Right atrium auricular region (tissue), 2 donors: ENCODE measurements around the gene DXO. TPM values are rescaled to one million over a fixed set of nuclear protein-coding genes. Genes with fewer than 3 reads are reported as not detected.

Experiments used
- DNase-seq: peaks from one replicate; pipeline ENCODE4 v3.0.0-alpha.2; 2019; ENCODE audit warnings: low spot score
- H3K27ac ChIP-seq, 2 donors: fragments of 200-600 bp; sonication (generic); 1 replicate in 1 of 2; 2 replicates in 1 of 2; pipeline ENCODE4 v1.5.1; 2016 to 2019
- H3K27me3 ChIP-seq, 2 donors: fragments of 200-600 bp; sonication (generic); one replicate each; pipeline versions ENCODE4 v1.5.1 to v1.6.0; 2017 to 2019
- H3K36me3 ChIP-seq: fragments of 200-600 bp; sonication (generic); one replicate; pipeline ENCODE4 v1.5.1; 2016
- H3K4me1 ChIP-seq, 2 donors: fragments of 200-600 bp; sonication (generic); one replicate each; pipeline versions ENCODE4 v1.5.1 to v1.6.0; 2017 to 2019
- H3K4me3 ChIP-seq, 2 donors: fragments of 200-600 bp; sonication (generic); 1 replicate in 1 of 2; 2 replicates in 1 of 2; pipeline ENCODE4 v1.5.1; 2017 to 2019; ENCODE audit warnings: mild to moderate bottlenecking in 1 of 2, moderate library complexity in 1 of 2
- H3K9me3 ChIP-seq, 2 donors: fragments of 200-600 bp; sonication (generic); one replicate each; pipeline ENCODE4 v1.5.1; 2019
- total RNA-seq, 2 donors: library from RNA; depleted of rRNA; stranded (reverse); fragments of >200 nt; gene quantifications; one replicate each; pipeline ENCODE4 v1.1.0, GENCODE V29; 2016
- TF ChIP-seq, protein P1 (sequence below), 2 donors: fragments of 200-600 bp; sonication (generic); IDR thresholded peaks; one replicate each; pipeline ENCODE4 v1.5.1; 2019; ENCODE audit warnings: antibody characterized with exemption in 2 of 2

Gene DXO
- total RNA-seq, 2 donors from 2014 or later: 12.1 to 14.1 TPM

- Histone ChIP-seq H3K27me3 (no peaks in the 10 kb centered on the region), H3K36me3 (peaks cover 51% of the 10 kb centered on the region), H3K27ac (peak overlapping the region in 1 of 2 donors; percentile 98), H3K4me3 (no peak overlapping the region), H3K9me3 (no peaks in the 10 kb centered on the region), H3K4me1 (peaks cover 0 to 34% of the 10 kb centered on the region in 2 donors)
- TF ChIP-seq, protein P1, sequence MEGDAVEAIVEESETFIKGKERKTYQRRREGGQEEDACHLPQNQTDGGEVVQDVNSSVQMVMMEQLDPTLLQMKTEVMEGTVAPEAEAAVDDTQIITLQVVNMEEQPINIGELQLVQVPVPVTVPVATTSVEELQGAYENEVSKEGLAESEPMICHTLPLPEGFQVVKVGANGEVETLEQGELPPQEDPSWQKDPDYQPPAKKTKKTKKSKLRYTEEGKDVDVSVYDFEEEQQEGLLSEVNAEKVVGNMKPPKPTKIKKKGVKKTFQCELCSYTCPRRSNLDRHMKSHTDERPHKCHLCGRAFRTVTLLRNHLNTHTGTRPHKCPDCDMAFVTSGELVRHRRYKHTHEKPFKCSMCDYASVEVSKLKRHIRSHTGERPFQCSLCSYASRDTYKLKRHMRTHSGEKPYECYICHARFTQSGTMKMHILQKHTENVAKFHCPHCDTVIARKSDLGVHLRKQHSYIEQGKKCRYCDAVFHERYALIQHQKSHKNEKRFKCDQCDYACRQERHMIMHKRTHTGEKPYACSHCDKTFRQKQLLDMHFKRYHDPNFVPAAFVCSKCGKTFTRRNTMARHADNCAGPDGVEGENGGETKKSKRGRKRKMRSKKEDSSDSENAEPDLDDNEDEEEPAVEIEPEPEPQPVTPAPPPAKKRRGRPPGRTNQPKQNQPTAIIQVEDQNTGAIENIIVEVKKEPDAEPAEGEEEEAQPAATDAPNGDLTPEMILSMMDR (IDR thresholded peaks at IDR 0.05): no peak
- DNase-seq: no peak
Observed at GRCh38 chr6:31969712-31970603, 2.0 kb downstream of the DXO start.

- Histone ChIP-seq H3K36me3 (peaks cover 57% of the 10 kb centered on the region), H3K4me1 (peaks cover 0 to 34% of the 10 kb centered on the region in 2 donors)
- DNase-seq: no peak
Observed at GRCh38 chr6:31968791-31969711, 2.9 kb downstream of the DXO start.

GRCh38 chr6:31968326-31968725 is 3.6 kb downstream of the DXO start:
- Histone ChIP-seq H3K4me3 (no peak overlapping the region), H3K36me3 (peaks cover 64% of the 10 kb centered on the region), H3K27ac (no peak overlapping the region), H3K27me3 (no peaks in the 10 kb centered on the region), H3K9me3 (no peaks in the 10 kb centered on the region), H3K4me1 (peaks cover 0 to 28% of the 10 kb centered on the region in 2 donors)
- no peak for DNase-seq
- TF ChIP-seq, protein P1 (IDR thresholded peaks at IDR 0.05): no peak

More at GRCh38 chr6:31968791-31969711, 2.9 kb downstream of the DXO start:
- Histone ChIP-seq H3K27ac (no peak overlapping the region), H3K27me3 (no peaks in the 10 kb centered on the region), H3K4me3 (no peak overlapping the region), H3K9me3 (no peaks in the 10 kb centered on the region)
- TF ChIP-seq, protein P1 (IDR thresholded peaks at IDR 0.05): no peak

DNA sequence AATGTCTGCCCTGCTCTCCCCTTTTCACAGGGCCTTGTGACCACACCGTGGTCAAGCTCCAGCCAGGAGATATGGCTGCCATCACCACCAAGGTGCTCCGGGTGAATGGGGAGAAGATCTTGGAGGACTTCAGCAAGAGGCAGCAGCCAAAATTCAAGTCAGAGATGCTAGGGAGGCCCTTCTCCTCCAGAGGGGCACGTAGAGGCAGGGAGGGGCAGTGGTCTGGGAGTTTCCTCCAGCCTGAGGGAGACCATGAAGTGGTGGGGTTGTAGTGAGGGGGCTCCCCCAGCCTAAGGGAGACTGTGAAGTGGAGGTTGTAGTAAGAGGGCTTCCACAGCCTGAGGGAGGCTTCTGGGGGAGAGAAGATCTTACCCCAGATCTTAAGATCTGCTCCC is 4.0 kb downstream of the DXO start:
- Histone ChIP-seq H3K27ac (no peak overlapping the region), H3K27me3 (no peaks in the 10 kb centered on the region), H3K9me3 (no peaks in the 10 kb centered on the region), H3K4me3 (no peak overlapping the region), H3K36me3 (peaks cover 66% of the 10 kb centered on the region), H3K4me1 (peaks cover 0 to 24% of the 10 kb centered on the region in 2 donors)
- TF ChIP-seq, protein P1 (IDR thresholded peaks at IDR 0.05): no peak
- DNase-seq: no peak

- Histone ChIP-seq H3K4me3 (no peak overlapping the region), H3K27me3 (no peaks in the 10 kb centered on the region), H3K27ac (no peak overlapping the region), H3K4me1 (peaks cover 0 to 20% of the 10 kb centered on the region in 2 donors), H3K9me3 (no peaks in the 10 kb centered on the region), H3K36me3 (peaks cover 72% of the 10 kb centered on the region)
- TF ChIP-seq, protein P1 (IDR thresholded peaks at IDR 0.05): no peak
- DNase-seq: no peak
Observed at GRCh38 chr6:31966997-31967925, 4.7 kb downstream of the DXO start.
